Calu3 (cell line): ENCODE data around the gene MESP1. TPM values are rescaled to one million over a fixed set of nuclear protein-coding genes. Genes with fewer than 3 reads are reported as not detected.

Experiments
- BruUV-seq: library from RNA; stranded (reverse); fragments of 400-500 nt; replicated peaks from 2 replicates; lab custom pipeline; 2021; lab: Mats Ljungman, UMichigan
- CTCF ChIA-PET: fragments of 300-600 bp; sonication (Branson Sonifier 250); formaldehyde crosslinking; loops from one replicate; lab custom pipeline; 2022; ENCODE audit warnings: antibody characterized with exemption; lab: Charles Lee
- DNase-seq: peaks from one replicate; pipeline ENCODE4 v3.0.0; 2022
- H3K27ac Mint-ChIP-seq: one replicate; pipeline ENCODE4 v1.8.0; 2022; ENCODE audit warnings: mixed read lengths; ENCODE audit not compliant: unreplicated experiment
- H3K27me3 Mint-ChIP-seq: one replicate; pipeline ENCODE4 v1.8.0; 2022; ENCODE audit warnings: mixed read lengths; ENCODE audit not compliant: unreplicated experiment
- H3K36me3 Mint-ChIP-seq: one replicate; pipeline ENCODE4 v1.8.0; 2022; ENCODE audit warnings: mild to moderate bottlenecking, moderate library complexity, mixed read lengths; ENCODE audit not compliant: insufficient read depth, unreplicated experiment
- H3K4me1 Mint-ChIP-seq: one replicate; pipeline ENCODE4 v1.8.0; 2022; ENCODE audit warnings: mild to moderate bottlenecking, low read depth, mixed read lengths; ENCODE audit not compliant: unreplicated experiment
- H3K4me3 Mint-ChIP-seq: one replicate; pipeline ENCODE4 v1.8.0; 2022; ENCODE audit warnings: mild to moderate bottlenecking, low read depth, moderate library complexity, mixed read lengths; ENCODE audit not compliant: unreplicated experiment
- H3K9me3 Mint-ChIP-seq: one replicate; pipeline ENCODE4 v1.8.0; 2022; ENCODE audit warnings: low read depth, mixed read lengths; ENCODE audit not compliant: unreplicated experiment
- CTCF ChIP-seq: fragments of 200-600 bp; IDR thresholded peaks from one replicate; pipeline ENCODE4 v1.8.0; 2022; ENCODE audit warnings: antibody characterized with exemption; ENCODE audit not compliant: unreplicated experiment
- intact Hi-C: fragments of 100-400 bp; cut with micrococcal nuclease; formaldehyde crosslinking; loops from one replicate; pipeline ENCODE4 v1.10.0; 2022; ENCODE audit not compliant: unreplicated experiment
- total RNA-seq: library from RNA; stranded (reverse); gene quantifications from 2 replicates; pipeline ENCODE4 v1.2.3, GENCODE V29; 2022

The MESP1 gene
- total RNA-seq, 1 experiment from 2014 or later: 5.3 TPM

GRCh38 chr15:89776274-89777072 lies 25.4 kb upstream of the MESP1 start, which contains the start of gene MESP2:
TSS of gene MESP2 (plus strand) at chr15:89776332. CDS start at chr15:89776358, 26 bp downstream.
- no peaks in the 10 kb centered on the region for H3K27me3 Mint-ChIP-seq
- CTCF ChIA-PET: no interaction called here
- intact Hi-C loops: no loop called here
- H3K27ac Mint-ChIP-seq: no peak within 1 kb of the TSS
- H3K4me1 Mint-ChIP-seq: peaks cover 13% of the 10 kb centered on the region
- peaks cover 5% of the 10 kb centered on the region for H3K36me3 Mint-ChIP-seq
- H3K9me3 Mint-ChIP-seq: no peaks in the 10 kb centered on the region
- no TSS peak for BruUV-seq
- DNase-seq: peak; percentile 83
- peak; percentile 38 for TF ChIP-seq CTCF
- H3K4me3 Mint-ChIP-seq: peak within 1 kb of the TSS; percentile 60

- BruUV-seq: no TSS peak
- CTCF ChIA-PET: no interaction called here
- Mint-ChIP-seq H3K27ac (no peak overlapping the region), H3K4me3 (no peak overlapping the region), H3K36me3 (peaks cover 5% of the 10 kb centered on the region), H3K4me1 (peaks cover 8% of the 10 kb centered on the region), H3K27me3 (no peaks in the 10 kb centered on the region), H3K9me3 (no peaks in the 10 kb centered on the region)
- no peak for DNase-seq
- no peak for TF ChIP-seq CTCF
- intact Hi-C loops: no loop called here
Observed at GRCh38 chr15:89775815-89776214, 24.8 kb upstream of the MESP1 start.

- H3K4me1 Mint-ChIP-seq: peaks cover 5% of the 10 kb centered on the region
- TF ChIP-seq CTCF: no peak
- DNase-seq: no peak
- CTCF ChIA-PET: interaction anchor here (1.7 kb wide), 1 partner anchor 14 kb away, joined by 5 read pairs; no protein-coding TSS in a partner anchor
- no peaks in the 10 kb centered on the region for H3K27me3 Mint-ChIP-seq
- H3K4me3 Mint-ChIP-seq: no peak overlapping the region
- no TSS peak for BruUV-seq
- H3K27ac Mint-ChIP-seq: no peak overlapping the region
- H3K9me3 Mint-ChIP-seq: no peaks in the 10 kb centered on the region
- intact Hi-C loops: no loop called here
- peaks cover 5% of the 10 kb centered on the region for H3K36me3 Mint-ChIP-seq
Observed at GRCh38 chr15:89774492-89774891, 23.4 kb upstream of the MESP1 start.

GRCh38 chr15:89772932-89773583 lies 22.0 kb upstream of the MESP1 start:
- CTCF ChIA-PET: interaction anchor here (0.7 to 1.0 kb wide), 6 partner anchors 8 to 357 kb away, joined by 3 to 6 read pairs (median 4); no protein-coding TSS in a partner anchor
- Mint-ChIP-seq H3K27ac (no peak overlapping the region), H3K27me3 (no peaks in the 10 kb centered on the region), H3K4me3 (no peak overlapping the region), H3K36me3 (peaks cover 5% of the 10 kb centered on the region), H3K4me1 (peaks cover 13% of the 10 kb centered on the region), H3K9me3 (no peaks in the 10 kb centered on the region)
- peak; percentile 42 for TF ChIP-seq CTCF
- intact Hi-C loops: no loop called here
- DNase-seq: no peak
- BruUV-seq: no TSS peak
